HG03135 (cell line): ENCODE results near the gene FAM222A.
"Not testable (repeated sequence)": the region's sequence is repeated elsewhere in the genome, so short reads cannot be mapped to it uniquely, and the experiment has no call there.

Experiments used
- ATAC-seq: cut with Tn5 transposase; IDR thresholded peaks from one replicate; pipeline ENCODE4 v1.9.1; 2021; ENCODE audit warnings: mild to moderate bottlenecking, moderate library complexity; ENCODE audit not compliant: unreplicated experiment

The FAM222A gene

DNA sequence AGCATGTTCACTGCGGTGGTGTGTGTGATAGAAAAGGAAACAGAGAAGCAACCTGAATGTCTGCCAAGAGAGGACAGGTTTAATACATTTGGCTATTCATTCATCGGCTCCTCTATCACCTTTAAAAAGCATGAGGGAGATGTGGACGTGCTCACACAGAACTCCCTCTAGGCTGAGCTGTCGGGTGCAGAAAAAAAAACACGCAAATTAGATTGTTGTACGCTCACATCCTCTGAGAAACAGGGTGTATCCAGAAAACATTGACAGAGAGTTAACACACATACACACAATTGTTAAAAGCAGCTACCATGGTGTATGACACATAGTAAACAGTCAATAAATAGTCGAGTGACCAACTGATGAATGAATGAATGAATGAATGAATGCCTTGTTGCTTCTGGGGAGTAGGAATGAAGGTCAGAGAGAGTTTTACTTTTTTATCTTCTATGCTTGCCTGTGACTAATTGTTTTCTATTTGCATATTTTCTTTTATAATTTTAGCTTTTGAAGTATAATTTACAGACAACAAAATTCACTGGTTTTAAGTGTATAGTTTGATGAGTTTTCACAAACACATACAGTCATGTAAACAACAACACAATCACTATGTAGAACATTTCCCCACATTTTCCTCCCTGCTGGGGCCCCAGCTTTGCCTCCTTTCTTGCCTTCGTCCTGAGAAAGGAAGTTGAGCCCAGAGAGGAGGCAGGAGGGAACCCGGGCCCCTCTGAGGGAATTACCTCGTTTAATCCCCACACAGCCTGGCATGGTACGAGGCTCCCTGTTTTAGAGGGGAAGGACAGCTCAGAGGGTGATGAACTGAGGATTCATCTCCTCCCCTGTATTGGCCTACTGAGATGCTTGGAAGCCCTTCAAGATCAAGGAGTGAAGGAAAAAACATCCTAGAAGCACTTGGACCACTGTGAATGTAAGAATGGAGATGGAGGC lies 19.7 kb upstream of the FAM222A start:
- ATAC-seq: no peak

DNA sequence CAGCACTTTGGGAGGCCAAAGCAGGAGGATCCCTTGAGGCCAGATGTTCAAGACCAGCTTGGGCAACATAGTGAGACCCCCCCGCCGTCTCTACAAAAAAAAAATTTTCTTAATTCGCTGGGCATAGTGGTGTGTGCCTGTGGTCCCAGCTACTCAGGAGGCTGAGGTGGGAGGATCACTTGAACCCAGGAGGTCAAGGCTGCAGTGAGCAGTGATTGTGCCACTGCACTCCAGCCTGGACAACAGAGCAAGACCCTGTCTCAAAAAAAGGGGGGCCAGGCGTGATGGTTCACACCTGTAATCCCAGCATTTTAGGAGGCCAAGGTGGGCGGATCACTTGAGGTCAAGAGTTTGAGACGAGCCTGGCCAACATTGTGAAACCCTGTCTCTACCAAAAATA lies 19.0 kb upstream of the FAM222A start:
- ATAC-seq: not testable (repeated sequence)

DNA sequence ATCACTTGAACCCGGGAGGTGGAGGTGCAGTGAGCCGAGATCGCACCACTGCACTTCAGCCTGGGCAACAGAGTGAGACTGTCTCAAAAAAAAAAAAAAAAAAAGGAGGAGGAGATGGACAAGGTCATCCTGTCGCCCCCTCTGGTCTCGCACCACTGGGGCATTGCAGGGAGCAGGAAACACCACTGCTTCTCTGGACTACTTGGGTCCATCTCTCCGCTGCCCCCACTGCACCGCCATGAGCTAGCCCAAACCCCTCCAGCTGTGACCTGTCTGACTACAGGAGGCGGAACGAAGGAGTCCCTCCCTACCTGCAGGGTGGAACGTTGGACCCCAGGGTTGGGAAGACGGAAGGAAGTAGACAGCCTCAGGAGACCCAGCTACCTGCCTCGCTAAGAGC lies 18.2 kb upstream of the FAM222A start:
- ATAC-seq: no peak

DNA sequence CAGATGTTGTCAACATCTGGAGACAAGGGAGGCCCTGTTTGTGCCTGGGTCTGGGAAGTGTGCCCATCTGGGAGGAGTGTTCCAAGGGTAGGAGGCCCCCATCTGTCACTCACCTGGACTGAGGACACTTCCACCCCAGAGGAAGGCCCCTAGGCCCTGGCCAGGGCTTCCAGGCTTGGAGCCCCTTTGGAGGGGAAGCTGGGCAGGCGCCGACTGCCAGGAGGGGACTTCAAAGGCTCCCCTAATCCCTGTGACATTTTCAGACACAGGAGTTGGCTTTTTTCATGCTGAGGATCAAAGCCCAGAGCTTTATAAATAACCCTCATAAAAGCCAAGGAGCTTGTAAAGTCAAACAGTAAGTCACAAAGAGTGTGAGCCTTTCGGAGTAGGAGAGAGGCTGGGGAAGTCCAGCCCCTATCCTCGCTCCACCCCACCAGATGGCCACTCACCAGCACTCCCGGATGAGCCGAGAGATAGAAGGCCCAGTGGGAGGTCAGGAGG lies 17.6 kb upstream of the FAM222A start:
- ATAC-seq: no peak

DNA sequence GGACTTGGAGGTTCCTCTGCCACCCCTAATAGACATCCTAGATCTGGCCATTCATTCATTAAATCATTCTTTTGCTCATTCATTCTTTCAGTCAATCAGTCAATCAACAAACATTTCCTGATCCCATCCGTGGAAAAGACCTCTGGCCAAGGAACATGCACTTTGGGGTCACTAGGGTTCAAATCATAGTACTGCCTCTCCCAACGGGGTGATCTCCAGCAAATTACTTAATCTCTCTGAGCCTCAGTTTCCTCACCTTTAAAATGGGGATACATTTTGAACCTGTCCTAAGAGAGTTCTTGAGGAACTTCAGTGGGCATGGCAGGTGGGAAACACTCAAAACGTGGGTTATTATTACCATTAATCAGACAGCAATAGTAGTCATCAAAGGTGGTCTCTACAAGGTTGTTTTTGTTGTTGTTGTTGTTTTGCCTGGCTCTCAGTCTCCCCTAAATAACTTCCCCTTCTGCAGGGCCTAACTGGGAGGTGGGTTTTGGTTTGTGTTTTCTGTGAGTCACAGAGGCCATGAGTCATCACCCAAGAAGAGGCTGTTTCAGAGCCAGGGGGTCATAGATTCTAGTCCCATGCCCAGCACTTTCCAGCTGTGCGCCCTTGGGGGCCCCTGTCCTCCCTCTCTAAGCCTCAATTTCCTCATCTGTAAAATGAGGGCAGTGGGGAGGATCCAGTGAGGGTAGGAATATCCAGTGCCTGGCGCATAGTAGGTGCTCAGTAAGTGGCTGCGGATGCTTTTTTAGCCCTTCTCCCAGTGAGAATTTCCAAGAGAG lies 16.9 kb upstream of the FAM222A start:
- no peak for ATAC-seq

DNA sequence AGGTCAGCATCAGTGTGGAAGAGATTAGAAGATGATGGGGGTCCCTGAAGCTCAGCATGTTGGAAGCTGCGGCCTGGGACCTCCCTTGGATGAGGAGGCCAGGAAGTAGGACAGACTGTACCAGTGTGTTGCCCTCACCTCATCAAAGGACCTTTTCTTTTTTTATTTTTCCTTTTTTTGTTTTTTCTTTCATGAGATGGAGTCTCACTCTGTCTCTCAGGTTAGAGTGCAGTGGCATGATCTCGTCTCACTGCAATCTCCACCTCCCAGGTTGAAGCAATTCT lies 16.4 kb upstream of the FAM222A start:
- no peak for ATAC-seq

DNA sequence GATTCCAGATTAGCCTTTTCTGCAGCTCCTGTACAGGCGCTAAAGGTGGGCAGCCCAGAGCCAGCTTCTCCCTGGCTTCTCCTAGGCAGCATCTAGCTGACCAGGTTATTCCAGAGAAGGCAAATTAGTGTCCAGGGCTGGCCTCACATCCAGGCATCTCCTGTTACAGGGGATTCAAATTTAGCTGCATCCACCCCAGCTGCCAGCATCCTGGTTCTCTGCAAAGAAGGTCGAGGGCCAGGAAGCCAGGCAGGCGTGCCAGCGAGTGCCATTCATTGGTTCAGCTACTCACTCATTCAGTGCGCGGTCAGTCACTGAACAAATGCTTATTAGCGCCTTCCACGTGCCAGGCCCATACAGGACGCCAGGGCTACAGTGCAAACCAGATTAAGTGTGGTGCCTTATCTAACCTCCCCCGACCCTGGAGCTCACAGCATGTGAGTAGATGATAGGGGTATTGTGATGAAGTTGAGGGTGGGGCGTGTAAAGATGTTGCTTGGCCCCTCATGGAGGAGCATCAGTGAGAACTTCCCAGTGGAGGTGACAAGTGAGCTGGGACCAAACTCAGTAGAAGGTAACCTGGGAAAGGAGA lies 15.7 kb upstream of the FAM222A start:
- no peak for ATAC-seq

DNA sequence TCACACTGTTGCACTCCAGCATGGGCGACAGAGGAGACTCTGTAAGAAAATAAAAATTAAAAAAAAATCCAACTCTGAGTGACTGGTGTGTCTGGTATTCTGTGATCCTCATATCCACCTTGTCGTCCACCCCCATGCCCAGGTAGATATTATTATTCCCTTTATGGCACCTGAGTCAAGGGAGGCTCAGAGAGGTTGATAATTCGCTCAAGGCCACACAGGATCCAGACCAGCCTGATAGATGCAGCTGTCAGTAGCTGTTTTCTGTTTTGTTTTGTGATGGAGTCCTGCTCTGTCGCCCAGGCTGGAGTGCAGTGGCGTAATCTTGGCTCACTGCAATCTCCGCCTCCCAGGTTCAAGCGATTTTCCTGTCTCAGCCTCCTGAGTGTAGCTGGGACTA lies 14.8 kb upstream of the FAM222A start:
- no peak for ATAC-seq

DNA sequence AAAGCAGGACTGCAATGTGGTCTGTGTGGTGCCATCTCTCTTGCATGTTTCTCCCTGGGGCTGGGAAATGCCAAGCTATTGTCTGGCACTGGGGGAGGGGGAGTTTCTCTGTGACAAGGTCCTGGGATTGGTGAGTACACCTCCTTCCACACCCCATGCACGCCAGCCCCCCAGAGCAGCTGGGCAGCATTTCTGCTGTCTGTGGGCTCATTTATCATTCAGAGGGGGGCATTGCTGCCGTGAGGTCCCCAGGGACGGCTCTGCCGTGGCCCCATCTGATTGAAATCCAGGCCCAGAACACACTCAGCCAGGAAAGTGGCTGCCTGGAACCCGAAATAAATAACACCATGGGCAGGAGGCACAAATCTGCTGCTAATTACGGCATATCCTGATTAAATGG lies 12.6 kb upstream of the FAM222A start:
- ATAC-seq: no peak

DNA sequence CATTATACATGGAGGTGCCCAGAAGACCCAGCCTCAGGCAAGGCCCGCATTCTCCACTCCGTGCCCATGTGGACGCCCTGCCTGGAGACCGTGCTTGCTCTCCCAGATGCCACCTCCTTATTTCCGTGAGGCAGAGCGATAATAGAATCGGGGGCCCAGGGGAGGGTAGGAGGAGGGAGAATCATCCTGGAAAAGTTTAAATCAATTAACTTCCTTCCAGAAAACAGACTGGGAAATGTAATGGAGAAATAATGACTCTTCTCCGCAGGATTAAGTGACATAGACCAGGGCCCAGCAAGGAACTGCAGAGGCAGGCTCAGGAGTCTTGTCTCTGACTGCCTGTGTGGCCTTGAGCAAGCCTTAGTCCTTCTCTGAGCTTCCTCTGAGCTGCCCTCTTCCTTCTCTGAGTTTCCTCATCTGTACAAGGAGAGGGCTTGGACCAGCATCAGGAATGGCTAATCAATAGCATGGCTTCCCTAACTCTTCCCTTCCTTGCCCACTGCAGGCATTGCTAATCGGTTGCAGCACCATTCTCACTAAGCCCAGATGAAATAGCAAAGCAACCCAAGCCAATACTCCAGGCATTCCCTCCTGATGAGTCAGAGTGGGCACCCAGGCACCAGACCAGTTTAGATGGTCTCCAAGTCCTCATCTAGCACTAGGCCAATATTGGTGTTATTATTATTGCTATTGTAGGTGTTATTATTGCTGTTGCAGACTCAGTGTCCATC lies 11.3 kb upstream of the FAM222A start:
- ATAC-seq: no peak

DNA sequence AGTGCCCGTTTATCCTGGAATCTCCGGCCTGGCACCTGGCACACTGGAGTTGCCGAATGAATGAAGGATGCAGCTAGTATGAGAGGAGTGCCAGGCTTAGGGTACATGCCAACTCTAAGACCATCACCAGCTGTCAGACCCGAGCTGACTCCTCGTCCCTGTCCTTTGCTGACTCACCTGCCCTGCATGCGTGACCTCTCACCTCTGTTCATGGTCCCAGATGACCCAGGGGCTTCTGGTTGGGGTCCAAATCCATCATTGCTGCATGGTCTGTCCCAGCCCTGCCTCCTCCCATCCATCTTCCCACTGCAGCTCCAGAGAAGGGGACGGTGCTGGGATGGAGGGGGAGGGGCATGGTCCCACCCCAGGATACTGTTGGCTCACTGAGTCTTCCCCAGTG lies 9.9 kb upstream of the FAM222A start:
- ATAC-seq: no peak

DNA sequence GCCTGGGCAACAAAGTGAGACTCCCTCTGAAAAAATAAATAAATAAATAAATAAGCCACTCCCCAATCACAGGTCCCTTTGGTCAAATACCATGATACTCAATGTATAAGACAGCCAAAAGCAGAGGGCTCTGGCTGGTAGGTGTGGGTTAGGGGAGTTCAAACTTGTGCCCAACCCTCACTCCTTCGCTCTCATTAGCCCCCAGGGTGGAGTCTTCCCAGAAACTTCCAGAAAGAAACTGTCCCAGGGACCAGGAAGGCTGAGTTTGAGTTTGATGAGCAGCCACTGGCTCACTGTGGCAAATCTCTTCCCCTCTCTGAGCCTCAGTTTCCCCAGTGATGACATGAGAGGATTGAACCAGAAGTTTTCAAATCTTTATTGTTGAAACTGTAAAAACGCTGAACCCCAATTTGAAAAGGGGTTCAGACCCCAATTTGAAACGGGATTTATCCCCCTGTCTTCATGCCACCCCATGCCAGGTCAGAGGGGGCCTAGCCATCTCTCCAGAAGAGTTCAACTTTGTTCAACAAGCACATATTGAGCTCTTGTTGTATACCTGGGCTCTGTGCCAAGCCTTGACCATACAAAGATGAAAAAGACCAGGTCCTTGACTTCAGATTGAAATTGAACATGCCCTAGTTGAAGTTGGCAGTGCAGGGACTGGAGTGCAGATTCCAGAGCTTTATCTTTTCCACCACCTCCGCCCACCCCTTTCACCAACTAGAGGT lies 9.1 kb upstream of the FAM222A start:
- ATAC-seq: no peak

DNA sequence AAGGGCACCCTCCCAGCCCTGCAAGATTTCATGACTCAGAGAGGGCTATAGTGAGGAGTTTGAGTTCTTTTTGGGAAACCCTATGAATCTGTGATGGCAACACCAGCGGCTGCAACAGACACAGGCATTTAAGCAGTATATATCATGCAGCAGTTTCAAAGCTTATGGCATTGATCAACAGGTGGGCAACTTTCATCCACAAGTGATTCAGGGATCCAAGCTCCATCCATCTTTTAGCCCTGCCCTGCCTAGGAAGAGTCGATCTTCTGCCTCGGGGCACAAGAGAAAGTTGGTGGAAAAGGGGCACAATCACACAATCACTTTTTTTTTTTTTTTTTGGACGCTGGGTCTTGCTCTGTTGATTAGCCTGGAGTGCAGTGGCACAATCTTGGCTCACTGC lies 8.3 kb upstream of the FAM222A start:
- no peak for ATAC-seq

DNA sequence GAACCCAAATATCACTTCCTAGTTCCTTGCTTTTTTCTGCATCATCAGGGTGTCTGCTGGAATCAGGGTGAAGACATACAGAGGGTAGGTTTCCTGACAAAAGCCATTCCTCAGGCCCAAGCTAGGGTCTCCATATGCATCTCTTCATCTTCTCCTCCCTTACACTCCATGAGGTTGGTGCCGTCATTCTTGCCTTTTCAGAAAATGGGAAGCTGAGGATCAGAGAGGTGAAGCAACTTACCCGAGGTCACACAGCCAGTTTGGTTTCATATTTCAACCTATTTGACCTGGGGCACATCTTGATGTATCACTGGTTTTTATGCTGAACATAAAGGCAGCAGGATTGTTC lies 7.3 kb upstream of the FAM222A start:
- ATAC-seq: no peak

DNA sequence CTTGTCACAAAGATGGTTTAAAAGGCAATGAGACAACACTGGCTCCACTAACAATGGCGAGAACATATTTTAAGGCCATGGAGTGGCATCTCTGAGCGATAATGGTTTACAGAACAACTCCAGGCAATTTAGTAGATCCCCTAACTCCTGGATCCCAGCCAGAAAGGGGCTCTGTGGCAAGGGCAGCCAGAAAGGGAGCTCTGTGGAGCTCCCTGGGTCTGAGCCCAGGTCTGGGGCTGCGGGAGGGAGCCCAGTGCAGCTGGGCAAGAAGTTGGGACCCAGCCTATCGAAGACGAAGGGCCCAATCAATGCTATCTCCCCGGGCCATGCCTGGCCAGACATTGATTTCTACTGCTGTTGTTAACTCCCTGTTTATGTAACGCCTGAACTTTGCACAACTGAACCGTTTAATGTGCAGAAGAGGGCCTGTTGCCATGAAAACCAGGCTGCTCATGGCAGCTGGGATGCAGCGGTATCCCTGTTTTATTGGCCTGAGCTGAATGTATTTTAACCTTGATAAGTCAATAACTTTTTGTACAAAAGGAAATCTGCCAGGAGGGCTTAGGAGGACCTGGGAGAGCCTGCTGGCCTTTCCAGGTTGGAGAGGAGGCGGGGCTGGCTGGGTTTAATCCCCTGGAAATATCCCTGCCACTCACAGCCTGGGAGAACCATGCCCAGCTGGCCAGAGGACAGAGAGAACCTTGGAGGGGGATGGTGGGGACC lies 6.7 kb upstream of the FAM222A start:
- ATAC-seq: no peak

DNA sequence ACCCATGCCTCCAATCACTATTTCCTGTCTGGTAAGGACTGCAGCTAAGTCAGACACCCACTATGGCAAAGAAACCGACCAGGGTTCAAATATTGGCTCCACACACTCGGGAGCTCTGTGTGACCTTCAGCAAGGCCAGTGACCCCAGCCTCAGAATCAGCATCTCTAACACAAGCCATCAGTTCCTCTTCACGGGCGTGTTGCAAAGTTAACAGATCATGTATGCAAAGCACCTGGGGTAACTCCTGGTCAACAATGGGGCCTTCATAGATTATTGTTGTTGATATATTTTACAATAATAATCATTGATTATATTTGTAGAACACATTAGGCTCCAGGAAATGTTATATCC lies 6.2 kb upstream of the FAM222A start:
- ATAC-seq: no peak

DNA sequence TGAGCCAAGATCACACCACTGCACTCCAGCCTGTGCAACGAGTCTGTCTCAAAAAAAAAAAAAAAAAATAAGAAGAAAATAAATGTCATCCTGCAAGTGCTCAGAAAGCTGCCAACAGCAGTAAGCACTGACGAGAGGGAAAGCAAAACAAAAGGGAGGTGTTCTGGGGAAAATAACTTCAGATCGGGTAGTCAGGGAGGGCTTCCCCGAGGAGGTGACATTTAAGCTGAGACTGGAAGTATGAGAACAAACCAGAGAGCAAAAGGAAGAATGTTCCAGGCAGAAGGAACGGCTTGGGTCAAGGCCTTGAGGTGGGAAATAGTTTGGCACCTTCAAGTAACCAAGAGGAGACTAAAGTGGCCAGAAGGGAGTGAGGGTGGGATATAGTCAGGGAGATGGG lies 4.7 kb upstream of the FAM222A start:
- ATAC-seq: no peak

DNA sequence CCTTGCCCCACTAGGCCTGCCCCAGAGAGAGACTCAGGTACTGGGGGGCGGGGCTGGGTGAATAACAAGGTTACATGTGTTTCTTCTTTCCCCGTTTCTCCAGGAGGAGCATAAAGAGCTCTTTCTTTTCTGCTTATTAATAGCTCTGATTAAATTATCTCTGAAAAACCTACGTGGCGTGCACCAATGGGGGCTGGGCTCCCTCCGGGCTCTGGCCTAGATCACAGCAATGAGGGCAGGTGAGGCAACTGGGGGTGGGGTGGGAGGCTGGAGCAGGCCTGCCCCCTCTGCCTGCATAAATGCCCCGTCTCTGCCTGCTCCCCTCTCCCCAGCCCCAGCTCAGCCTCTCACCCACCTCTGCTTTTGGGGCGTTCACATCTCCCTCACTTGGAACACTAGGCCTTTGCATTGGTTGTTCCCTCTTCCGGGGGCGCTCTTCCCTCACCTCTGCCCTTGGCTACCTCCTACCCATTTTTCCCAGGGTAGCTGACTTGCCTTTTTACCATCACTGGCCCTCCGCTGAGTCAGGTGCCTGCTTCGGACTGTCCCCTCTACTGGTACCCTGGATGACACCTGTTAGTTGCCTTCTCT lies 4.1 kb upstream of the FAM222A start:
- ATAC-seq: no peak

DNA sequence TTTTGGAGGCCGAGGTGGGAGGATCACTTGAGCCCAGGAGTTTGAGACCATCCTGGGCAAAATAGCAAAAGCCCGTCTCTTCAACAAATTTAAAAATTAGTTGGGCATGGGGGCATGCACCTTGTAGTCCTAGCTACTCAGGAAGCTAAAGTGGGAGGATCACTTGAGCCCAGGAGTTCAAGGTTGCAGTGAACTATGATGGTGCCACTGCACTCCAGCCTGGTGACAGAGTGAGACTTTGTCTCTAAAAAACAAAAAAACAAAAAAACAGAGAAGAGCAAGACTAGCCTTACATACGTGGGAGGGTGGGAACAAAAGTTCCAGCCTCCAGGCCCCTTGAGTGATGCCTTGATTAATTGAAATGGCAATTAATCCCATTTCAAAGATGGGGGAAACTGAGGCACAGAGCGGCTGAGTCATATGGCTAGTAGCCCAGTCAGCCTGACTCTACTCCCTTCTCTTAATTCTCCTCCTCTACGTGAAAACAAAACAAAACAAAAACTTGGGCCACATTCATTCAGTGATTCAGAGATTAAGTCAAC lies 3.3 kb upstream of the FAM222A start:
- ATAC-seq: no peak
